8988T (cell line): Measurements from ENCODE around the gene PRAME.
"Not testable (repeated sequence)": the region's sequence is repeated elsewhere in the genome, so short reads cannot be mapped to it uniquely, and the experiment has no call there.

Experiments
- DNase-seq: peaks from one replicate; pipeline ENCODE4 v3.0.0; 2011

Gene PRAME

DNA sequence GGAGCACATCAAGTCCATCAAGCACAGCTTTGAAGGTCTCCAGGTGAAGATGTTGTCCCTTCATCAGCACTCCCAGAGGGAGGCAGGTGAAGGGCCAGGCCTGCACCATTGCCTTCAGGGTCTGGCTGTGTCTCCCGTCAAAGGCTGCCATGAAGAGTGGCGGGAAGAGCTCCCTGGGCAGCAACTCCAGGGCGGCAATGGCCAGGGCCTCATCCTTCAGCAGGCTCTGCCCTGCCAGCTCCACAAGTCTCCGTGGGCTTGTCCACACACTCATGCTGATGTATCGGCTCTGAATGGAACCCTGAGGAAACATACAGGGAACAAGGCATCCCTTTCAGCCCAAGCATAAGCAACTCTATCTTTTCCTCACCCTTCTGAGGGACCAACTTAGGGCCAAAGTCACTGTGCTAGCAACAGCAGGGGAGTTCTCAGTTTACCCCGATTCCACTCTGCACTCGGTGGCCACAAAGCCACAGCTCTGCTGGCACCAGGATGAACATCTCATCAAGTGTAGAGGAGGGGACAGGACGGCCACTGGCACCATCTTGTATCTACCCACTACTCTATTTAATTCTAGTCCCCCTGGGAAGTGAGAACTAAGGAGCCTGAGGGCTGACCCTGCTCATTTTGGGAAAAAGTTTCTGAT, 8.2 kb downstream of the PRAME start:
- DNase-seq = no peak

DNA sequence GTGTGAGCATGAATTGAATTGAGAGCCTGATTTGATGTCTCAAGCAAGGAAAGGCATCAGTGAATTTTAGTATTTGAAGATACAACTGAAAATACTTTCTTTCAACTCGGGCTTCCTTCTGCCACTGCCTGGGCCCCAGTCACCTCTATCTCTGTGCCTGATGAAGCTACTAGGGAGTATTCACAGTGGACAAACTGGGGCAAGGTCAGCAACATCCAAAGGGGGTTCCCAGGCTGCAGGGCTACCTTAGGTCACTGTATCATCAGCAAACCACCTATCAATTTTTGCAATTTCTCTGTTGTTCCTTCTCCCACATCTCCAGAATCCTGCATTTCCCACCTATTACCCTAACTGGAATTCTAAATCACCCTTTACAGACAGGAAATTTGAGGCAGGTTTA, 10.2 kb downstream of the PRAME start:
- no peak for DNase-seq

DNA sequence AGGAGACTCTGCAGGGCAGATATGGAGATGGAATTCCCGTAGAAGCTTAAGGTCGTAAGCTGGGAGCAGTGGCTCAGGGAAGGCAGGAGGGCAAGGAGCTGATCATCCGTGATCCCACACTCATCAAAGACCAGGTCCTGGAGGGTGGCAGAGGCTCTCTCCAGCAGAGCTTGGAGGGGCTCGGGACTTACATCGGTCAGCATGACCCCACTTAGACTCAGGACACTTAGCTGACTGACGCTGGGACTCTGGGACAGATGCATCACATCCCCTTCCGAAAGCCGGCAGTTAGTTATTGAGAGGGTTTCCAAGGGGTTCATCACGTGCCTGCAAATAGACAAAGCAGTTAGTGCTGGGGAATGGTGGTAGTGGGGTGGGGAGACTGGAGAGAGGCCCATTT, 10.7 kb downstream of the PRAME start:
- no peak for DNase-seq

DNA sequence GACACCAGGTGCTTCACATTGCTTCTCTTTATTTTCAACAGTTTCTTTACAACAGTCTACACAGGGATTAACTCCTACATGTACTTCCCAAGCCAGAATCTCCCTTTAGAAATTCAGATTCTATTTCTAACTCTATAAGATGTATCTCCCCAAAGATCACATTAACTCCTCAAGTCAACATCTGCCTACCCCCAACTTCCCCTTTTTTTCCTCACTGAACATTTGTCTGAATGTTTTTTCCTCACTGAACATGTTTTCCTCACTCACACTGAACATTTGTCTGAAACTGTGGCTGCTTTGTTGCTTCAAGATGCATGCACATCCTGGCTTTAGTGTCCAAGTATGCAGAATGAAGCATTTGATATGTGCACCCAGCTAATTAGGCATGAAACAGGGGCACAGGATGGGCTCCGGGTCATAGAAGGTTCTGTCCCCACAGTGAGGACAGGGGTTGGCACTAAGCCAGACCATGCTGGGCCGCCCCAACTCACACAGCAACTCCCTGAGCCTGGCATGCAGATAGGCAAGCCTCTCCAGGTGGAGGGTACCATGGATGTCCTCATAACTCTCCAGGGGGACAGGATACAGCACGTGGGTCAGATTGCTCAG, 11.3 kb downstream of the PRAME start:
- no peak for DNase-seq

DNA sequence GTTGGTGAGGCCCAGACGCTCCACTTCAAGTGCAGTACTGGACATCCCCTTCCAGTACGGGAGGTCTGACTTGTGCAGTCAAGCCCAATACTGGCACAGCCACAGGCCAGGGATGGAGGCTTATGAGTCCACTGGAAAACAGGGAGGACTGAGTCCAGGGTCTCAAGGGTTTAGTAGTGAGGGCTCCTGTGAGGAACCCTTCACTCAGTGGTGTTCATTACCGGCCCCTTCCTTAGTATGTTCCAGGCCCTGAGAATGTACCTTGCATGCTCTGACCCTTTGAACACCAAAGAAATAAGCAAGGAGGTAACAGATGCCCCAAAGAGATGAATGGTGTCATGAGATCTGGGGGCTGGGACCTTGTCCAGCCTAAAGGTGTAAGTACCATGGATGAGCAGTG, 11.8 kb downstream of the PRAME start:
- DNase-seq = no peak

DNA sequence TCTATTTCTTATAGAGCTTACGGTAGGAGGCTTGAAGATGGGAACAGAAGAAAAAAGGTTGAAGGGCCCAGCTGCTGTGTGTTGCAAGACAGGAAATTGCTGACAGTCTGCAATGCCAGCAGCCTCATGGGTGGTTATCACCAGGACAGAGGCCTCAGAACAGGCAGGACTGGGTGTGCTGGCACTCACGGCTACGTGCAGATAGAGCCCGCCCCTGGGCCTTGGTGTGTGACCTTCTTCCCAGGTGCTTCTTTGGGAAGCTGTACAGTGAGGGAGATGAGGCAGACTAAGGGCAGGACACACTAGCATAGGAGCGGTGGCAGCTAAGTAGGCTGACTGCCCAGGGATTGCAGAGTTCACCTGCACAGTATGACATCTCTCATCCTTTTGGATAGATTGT, 12.6 kb downstream of the PRAME start:
- no peak for DNase-seq

DNA sequence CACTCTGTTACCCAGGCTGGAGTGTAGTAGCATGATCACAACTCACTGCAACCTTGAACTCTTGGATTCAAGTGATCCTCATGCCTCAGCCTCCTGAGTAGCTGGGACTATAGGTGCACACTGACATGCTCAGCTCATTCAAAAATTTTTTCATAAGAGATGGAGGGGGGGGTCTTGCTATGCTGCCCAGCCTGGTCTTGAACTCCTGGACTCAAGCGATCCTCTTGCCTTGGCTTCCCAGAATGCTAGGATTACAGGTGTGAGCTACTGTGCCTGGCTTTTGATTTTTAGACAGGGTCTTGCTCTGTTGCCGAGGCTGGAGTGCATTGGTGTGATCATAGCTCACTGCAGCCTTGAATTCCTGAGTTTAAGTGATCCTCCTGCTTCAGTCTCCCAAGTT, 14.0 kb downstream of the PRAME start:
- DNase-seq = no peak

DNA sequence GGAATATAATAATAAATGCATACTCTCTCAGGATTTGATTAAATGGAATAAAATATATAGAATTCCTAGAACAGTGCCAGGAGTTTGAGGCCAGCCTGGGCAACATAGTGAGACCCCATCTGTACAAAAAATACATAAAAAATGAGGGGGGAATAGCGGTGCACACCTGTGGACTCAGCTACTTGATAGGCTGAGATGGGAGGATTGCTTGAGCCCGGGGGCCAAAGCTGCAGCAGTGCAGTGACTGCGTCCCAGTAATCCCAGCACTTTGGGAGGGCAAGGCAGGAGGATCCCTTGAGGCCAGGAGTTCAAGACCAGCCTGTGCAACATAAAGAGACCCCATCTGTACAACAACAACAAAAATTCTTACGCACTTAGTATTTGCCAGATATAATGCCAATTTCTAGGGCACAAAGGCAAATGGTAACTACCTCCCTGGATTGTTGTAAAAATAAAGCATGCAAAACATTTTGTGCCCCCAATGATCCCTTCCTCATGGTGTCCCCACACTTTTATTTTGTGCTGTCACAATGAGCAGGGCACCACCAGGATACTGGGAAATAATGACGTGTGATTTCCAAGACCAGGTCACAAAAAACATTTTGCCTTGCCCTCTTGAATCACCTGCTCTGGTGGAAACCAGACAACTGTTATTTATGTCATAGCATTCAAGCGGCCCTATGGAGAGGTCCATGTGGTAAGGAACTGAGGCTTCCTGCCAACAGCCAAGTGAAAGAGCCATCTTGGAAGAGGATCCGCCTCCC, 20.7 kb downstream of the PRAME start:
- DNase-seq = no peak

DNA sequence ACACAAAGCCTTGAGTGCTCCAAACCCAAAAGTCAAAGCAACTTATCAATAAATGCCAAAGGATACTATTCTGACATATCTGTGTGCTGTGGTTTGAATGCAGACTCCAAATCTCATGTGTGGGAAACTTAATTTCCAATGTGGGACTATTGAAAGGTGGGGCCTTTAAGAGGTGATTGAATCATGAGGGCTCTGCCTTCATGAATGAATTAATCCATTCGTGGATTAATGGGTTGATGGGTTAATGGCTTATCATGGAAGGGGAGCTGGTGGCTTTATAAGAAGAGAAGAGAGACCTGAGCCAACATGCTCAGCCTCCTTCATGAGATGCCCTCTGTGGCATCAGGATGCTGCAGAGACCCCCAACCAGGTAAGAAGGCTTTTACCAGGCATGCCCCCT, 22.1 kb downstream of the PRAME start:
- DNase-seq = no peak

DNA sequence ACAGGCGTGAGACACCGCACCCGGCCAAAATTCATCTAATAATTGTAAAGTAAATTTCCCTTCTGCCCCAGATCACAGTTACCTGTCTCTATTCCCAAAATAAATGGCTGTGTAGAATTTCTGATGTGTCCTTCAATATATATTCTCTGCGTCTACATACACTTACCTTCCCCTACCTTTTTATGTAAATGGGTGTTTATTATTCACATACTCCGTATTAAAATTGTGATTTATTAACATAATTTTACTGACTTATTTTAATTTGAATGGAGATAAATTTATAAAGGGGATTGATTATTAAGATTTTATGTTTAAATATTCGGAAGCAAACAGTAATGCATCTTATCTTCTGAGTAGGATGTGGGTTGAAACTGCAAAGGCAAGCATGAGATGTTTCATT, 22.6 kb downstream of the PRAME start:
- no peak for DNase-seq

DNA sequence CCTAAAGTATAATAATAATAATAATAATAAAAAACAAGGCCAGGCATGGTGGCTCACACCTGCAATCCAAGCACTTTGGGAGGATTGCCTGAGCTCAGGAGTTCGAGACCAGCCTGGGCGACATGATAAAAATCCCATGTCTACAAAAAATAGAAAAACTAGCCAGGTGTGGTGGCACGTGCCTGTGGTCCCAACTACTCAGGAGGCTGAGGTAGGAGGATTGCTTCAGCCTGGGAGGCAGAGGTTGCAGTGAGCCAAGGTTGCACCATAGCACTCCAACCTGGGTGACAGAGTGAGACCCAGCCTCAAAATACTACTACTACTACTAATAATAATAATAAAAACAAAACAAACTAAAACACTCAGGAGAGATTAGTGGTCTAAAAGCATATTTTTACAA, 23.4 kb downstream of the PRAME start:
- no peak for DNase-seq

DNA sequence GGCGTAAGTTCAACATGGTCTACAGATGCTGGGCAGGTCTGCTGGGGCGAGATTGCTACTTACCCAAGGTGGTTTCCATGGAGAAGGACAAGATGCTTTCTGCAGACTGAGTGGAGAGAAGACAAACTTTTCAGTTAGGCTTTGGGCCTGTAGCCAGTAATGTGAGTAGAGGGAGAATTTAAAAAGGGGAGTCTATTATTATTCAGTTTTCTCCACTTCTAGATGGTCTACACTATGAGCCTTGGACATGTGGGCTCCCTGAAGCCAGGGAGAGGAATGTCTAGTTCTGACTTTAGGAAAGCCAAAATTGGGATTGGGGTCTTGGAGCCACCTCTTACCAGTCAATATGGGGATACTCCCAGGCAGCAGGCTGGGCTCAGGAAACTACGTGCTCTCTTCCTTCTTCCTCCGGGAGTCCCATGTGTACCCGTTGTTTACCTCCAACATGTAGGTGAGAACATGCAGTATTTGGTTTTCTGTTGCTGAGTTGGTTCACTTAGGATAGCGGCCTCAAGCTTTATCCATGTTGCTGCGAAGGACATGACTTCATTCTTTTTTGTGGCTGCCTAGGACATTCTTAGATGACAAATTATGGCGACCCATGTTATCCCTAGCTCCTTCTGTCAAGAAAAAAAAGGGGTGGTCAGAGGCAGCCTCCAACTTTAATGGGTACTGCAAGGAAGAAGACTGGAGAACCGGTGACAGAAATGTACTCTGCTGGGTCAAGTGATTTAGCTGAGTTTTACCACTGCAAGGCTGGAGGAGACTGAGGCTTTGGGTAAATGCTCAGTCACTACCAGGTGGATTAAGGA, 24.3 kb downstream of the PRAME start:
- DNase-seq = no peak

DNA sequence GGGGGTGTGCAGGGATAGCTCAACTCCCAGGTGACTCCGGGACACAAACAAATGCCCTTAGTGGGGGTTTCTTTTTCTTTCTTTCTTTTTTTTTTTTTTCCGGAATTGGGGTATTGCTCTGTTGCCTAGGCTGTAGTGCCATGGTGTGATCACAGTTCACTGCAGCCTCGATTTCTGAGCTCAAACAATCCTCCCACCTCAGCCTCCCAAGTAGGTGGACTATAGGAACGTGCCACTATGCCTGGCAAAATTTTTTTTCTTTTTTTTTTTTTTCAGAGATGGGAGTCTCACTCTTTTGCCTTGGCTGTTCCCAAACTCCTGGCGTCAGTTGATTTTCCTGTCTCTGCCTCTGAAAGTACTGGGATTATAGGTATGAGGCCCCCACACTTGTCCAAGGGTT, 25.2 kb downstream of the PRAME start:
- no peak for DNase-seq

DNA sequence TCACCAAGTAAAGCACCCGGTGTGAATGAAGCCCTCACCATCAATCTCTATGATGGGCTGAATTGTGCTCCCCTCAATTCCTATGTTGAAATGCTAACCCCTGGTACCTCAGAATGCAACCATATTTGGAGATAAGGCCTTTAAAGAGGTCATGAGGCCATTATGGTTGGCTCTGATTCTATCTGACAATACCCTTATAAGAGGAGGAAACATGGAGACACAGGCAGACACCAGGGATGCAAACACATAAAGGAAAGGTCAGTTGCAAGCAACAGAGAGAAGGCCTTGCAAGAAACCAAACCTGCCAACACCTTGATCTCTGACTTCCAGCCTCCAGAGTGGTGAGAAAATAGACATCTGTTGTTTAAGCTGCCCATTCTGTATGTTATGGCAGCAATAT, 25.6 kb downstream of the PRAME start:
- no peak for DNase-seq

DNA sequence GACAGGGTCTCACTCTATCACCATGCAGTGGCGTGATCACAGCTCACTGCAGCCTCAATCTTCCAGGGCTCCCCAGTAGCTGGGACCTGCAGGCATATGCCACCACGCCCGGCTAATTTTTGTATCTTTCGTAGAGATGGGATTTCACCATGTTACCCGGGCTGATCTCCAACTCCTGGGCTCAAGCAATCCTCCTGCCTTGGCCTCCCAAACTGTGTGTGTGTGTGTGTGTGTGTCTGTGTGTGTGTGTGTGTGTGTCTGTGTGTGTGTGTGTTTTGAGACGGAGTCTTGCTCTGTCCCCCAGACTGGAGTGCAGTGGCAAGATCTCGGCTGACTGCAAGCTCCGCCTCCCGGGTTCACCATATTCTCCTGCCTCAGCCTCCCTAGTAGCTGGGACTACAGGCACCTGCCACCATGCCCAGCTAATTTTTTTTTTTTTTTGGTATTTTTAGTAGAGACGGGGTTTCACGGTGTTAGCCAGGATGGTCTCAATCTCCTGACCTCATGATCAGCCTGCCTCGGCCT, 26.5 kb downstream of the PRAME start:
- not testable (repeated sequence) for DNase-seq

DNA sequence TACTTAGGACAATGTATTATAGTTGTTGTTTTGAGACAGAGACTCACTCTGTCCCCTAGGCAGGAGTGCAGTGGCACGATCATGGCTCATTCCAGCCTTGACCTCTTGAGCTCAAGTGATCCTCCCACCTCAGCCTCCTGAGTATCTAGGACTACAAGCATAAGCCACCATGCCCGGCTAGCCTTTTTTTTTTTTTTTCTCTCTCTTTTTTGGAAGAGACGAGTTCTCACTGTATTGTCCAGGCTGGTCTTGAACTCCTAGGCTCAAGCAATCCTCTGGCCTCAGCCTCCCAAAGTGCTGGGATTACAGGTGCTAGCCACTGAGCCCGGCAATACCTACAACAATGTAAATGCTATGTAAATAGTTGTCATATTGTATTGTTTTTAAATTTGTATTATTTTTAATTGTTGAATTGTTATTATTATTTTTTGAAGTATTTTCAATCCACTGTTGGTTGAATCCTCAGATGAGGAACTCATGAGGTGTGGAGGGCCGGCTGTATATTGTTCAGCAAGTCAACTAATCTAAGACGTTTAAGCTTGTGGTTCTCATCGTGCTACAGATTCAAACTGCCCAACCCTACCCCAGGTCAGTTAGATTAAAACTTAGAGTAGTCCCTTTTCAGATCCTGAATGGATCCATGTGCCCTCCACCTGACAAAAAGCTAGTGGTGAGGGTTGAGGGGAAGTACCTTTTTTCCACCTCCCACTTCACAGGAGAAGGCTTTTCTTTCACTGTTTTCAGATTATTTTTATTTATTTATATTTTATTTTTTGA, 27.1 kb downstream of the PRAME start:
- no peak for DNase-seq

DNA sequence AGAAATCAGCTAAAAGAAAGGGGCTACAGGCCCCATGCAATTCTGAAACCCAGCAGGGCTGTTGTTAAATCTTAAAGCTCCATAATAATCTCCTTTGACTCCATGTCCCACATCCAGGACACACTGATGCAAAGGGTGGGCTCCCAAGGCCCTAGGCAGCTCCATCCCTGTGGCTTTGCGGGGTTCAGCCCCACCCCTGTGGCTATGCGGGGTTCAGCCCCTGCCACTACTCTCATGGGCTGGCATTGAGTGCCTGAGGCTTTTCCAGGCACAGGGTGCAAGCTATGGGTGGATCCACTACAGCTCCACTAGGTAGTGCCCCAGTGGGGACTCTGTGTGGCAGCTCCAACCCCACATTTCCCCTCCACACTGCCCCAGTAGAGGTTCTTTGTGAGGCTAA, 30.3 kb downstream of the PRAME start:
- DNase-seq = no peak

DNA sequence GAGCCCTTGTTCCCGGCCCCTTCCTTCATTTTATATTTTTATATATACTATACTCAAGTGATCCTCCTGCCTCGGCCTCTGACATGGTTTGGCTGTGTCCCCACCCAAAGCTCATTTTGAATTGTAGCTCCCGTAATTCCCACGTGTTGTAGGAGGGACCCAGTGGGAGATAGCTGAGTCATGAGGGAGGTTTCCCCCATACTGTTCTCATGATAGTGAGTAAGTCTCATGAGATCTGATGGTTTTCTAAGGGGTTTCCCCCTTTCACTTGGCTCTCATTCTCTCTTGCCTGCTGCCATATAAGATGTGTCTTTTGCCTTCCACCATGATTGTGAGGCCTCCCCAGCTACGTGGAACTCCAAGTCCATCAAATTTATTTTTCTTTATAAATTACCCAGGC, 31.8 kb downstream of the PRAME start:
- no peak for DNase-seq

DNA sequence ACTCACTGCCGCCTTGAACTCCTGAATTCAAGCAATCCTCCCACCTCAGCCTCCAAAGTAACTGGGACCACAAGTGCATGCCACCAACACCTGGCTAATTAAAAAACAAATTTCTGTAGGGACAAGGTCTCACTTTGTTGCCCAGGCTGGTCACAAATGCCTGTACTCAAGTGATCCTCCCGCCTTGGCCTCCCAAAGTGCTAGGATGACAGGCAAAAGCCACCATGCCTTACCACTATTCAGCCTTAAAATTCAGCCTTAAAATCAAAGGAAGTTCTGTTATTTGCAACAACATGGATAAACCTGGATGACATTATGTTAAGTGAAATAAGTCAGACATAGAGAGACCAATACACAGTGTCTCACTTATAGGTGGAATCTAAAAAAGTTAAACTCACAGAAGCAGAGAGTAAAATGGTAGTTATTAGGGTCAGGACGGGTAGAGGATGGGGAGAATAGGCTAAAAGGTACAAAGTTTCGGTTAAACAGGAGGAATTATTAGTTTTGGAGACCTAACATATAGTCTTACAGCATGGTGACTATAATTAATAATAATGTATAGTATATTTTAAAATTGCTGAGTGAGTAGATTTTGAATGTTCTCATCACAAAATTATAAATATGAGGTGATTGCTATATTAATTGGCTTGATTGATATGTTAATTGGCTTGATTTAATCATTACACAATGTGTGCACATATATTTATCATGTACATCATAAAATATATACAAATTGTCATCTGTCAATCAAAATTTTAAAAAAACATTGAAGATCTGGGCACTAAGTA, 32.7 kb downstream of the PRAME start:
- no peak for DNase-seq

DNA sequence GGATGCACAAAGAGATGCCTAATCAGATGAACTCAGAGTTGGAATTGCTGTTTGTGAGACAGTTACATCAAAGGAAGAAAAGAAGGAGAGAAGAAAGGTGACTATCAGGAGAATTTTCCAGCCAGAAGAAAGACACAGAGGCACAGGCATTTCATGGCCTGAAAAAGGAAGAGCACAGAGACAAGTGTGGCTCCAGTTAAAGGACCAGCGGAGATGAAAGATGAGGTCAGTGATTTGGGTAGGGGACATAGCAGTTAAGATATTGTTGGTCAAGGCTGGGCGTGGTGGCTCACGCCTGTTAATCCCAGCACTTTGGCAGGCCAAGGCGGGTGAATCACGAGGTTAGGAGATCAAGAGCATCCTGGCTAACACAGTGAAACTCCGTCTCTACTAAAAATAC, 35.6 kb downstream of the PRAME start:
- DNase-seq = no peak

DNA sequence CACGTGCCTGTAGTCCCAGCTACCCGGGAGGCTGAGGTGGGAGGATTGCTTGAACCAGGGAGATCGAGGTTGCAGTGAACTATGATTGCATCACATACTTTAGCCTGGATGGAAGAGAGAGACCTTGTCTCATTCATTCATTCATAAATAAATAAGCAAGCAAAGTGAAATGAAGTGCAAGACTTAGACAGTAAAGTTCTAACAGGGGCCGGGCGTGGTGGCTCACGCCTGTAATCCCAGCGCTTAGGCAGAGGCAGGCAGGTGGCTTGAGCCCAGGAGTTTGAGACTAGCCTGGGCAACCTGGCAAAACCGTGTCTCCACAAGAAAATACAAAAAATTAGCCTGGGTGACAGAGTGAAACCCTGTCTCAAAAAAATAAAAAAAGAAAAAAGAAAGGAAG, 37.4 kb downstream of the PRAME start:
- DNase-seq = no peak
